Mesothelial cell of epicardium (in vitro differentiated cells): ENCODE results near the gene WLS. TPM values are rescaled to one million over a fixed set of nuclear protein-coding genes. Genes with fewer than 3 reads are reported as not detected.

Source experiments
- DNase-seq, 2 experiments: peaks; one replicate each; pipeline ENCODE4 v3.0.0; 2021; ENCODE audit warnings: low spot score in 2 of 2; ENCODE audit not compliant: unreplicated experiment in 2 of 2
- H3K27ac Mint-ChIP-seq: 2 replicates; pipeline ENCODE4 v1.8.0; 2021; ENCODE audit warnings: mixed read lengths
- H3K27me3 Mint-ChIP-seq: 2 replicates; pipeline ENCODE4 v1.8.0; 2021; ENCODE audit warnings: low read depth, mixed read lengths
- H3K36me3 Mint-ChIP-seq: 2 replicates; pipeline ENCODE4 v1.8.0; 2021; ENCODE audit warnings: mixed read lengths
- H3K4me1 Mint-ChIP-seq: 2 replicates; pipeline ENCODE4 v1.8.0; 2021; ENCODE audit warnings: mixed read lengths
- H3K4me3 Mint-ChIP-seq: 2 replicates; pipeline ENCODE4 v1.8.0; 2021; ENCODE audit warnings: mild to moderate bottlenecking, moderate library complexity, mixed read lengths
- H3K9me3 Mint-ChIP-seq: 2 replicates; pipeline ENCODE4 v1.8.0; 2021; ENCODE audit warnings: mixed read lengths
- total RNA-seq: library from RNA; stranded (reverse); gene quantifications from 3 replicates; pipeline ENCODE4 v1.2.1, GENCODE V29; 2021
- TF ChIP-seq, protein P1 (sequence below): fragments of 200-600 bp; sonication (generic); IDR thresholded peaks from one replicate; pipeline ENCODE4 v1.5.0; 2021; ENCODE audit warnings: antibody characterized with exemption; ENCODE audit not compliant: unreplicated experiment

WLS gene
- total RNA-seq, 1 donor from 2014 or later = 225 TPM

- no peak for DNase-seq
- peaks cover 6% of the 10 kb centered on the region for H3K36me3 Mint-ChIP-seq
- H3K9me3 Mint-ChIP-seq = no peaks in the 10 kb centered on the region
- H3K27me3 Mint-ChIP-seq = no peaks in the 10 kb centered on the region
- no peak overlapping the region for H3K4me3 Mint-ChIP-seq
- peak overlapping the region; percentile 44 for H3K27ac Mint-ChIP-seq
- TF ChIP-seq, protein P1, sequence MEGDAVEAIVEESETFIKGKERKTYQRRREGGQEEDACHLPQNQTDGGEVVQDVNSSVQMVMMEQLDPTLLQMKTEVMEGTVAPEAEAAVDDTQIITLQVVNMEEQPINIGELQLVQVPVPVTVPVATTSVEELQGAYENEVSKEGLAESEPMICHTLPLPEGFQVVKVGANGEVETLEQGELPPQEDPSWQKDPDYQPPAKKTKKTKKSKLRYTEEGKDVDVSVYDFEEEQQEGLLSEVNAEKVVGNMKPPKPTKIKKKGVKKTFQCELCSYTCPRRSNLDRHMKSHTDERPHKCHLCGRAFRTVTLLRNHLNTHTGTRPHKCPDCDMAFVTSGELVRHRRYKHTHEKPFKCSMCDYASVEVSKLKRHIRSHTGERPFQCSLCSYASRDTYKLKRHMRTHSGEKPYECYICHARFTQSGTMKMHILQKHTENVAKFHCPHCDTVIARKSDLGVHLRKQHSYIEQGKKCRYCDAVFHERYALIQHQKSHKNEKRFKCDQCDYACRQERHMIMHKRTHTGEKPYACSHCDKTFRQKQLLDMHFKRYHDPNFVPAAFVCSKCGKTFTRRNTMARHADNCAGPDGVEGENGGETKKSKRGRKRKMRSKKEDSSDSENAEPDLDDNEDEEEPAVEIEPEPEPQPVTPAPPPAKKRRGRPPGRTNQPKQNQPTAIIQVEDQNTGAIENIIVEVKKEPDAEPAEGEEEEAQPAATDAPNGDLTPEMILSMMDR = no peak
- peaks cover 57% of the 10 kb centered on the region for H3K4me1 Mint-ChIP-seq
Observed at GRCh38 chr1:68198752-68199151, 33.6 kb downstream of the WLS start.

- Mint-ChIP-seq H3K27me3 (no peaks in the 10 kb centered on the region), H3K4me3 (no peak overlapping the region), H3K9me3 (no peaks in the 10 kb centered on the region), H3K36me3 (peaks cover 13% of the 10 kb centered on the region), H3K27ac (peak overlapping the region; percentile 44), H3K4me1 (peaks cover 55% of the 10 kb centered on the region)
- DNase-seq = no peak
- TF ChIP-seq, protein P1 = no peak
Observed at GRCh38 chr1:68197891-68198290, 34.4 kb downstream of the WLS start.

GRCh38 chr1:68197461-68197860 is 34.9 kb downstream of the WLS start:
- peaks cover 14% of the 10 kb centered on the region for H3K36me3 Mint-ChIP-seq
- no peak overlapping the region for H3K4me3 Mint-ChIP-seq
- H3K27ac Mint-ChIP-seq = peak overlapping the region; percentile 44
- H3K9me3 Mint-ChIP-seq = no peaks in the 10 kb centered on the region
- no peaks in the 10 kb centered on the region for H3K27me3 Mint-ChIP-seq
- H3K4me1 Mint-ChIP-seq = peaks cover 52% of the 10 kb centered on the region
- DNase-seq = no peak
- TF ChIP-seq, protein P1 = no peak

GRCh38 chr1:68196676-68197075 is 35.6 kb downstream of the WLS start:
- TF ChIP-seq, protein P1 = no peak
- H3K36me3 Mint-ChIP-seq = peaks cover 21% of the 10 kb centered on the region
- H3K9me3 Mint-ChIP-seq = no peaks in the 10 kb centered on the region
- no peaks in the 10 kb centered on the region for H3K27me3 Mint-ChIP-seq
- no peak overlapping the region for H3K4me3 Mint-ChIP-seq
- no peak for DNase-seq
- peaks cover 44% of the 10 kb centered on the region for H3K4me1 Mint-ChIP-seq
- H3K27ac Mint-ChIP-seq = peak overlapping the region; percentile 79

GRCh38 chr1:68191717-68192116 is 40.6 kb downstream of the WLS start:
- H3K36me3 Mint-ChIP-seq = peaks cover 35% of the 10 kb centered on the region
- DNase-seq = no peak
- no peak overlapping the region for H3K4me3 Mint-ChIP-seq
- TF ChIP-seq, protein P1 = no peak
- H3K9me3 Mint-ChIP-seq = peaks cover 5% of the 10 kb centered on the region
- H3K27ac Mint-ChIP-seq = no peak overlapping the region
- H3K27me3 Mint-ChIP-seq = no peaks in the 10 kb centered on the region
- peaks cover 16% of the 10 kb centered on the region for H3K4me1 Mint-ChIP-seq
